Thoracic aorta (tissue), 2 donors: ENCODE measurements around the gene PPP1R12A. TPM values are rescaled to one million over a fixed set of nuclear protein-coding genes. Genes with fewer than 3 reads are reported as not detected.

Experiments used
- ATAC-seq: fragments of 150-250 bp; one replicate; pipeline ENCODE4 v1.8.0; 2017; ENCODE audit warnings: low read depth; ENCODE audit not compliant: insufficient number of reproducible peaks, low FRiP score
- DNase-seq: peaks from one replicate; pipeline ENCODE4 v3.0.0-alpha.2; 2020; ENCODE audit warnings: low spot score
- H3K27ac ChIP-seq, 2 donors: fragments of 200-600 bp; sonication (generic); 1 replicate in 1 of 2; 2 replicates in 1 of 2; pipeline ENCODE4 v1.5.1; 2016; ENCODE audit warnings: mild to moderate bottlenecking in 2 of 2, moderate library complexity in 2 of 2
- H3K27me3 ChIP-seq: fragments of 200-600 bp; sonication (generic); replicated peaks from 2 replicates; pipeline ENCODE4 v1.6.0; 2016; ENCODE audit warnings: mild to moderate bottlenecking; ENCODE audit not compliant: insufficient read depth
- H3K36me3 ChIP-seq: fragments of 200-600 bp; sonication (generic); one replicate; pipeline ENCODE4 v1.5.1; 2016
- H3K4me1 ChIP-seq, 2 donors: fragments of 200-600 bp; sonication (generic); 1 replicate in 1 of 2; 2 replicates in 1 of 2; pipeline versions ENCODE4 v1.5.1 to v1.6.0; 2016; ENCODE audit warnings: low read depth in 2 of 2, mild to moderate bottlenecking in 1 of 2; ENCODE audit not compliant: control insufficient read depth in 1 of 2
- H3K4me3 ChIP-seq: fragments of 200-600 bp; sonication (generic); 2 replicates; pipeline ENCODE4 v1.5.1; 2016; ENCODE audit warnings: mild to moderate bottlenecking
- H3K9me3 ChIP-seq: fragments of 200-600 bp; sonication (generic); 2 replicates; pipeline ENCODE4 v1.5.1; 2016
- CTCF ChIP-seq: fragments of 200-600 bp; sonication (generic); IDR thresholded peaks from one replicate; pipeline ENCODE4 v1.5.1; 2019; ENCODE audit warnings: antibody characterized with exemption
- total RNA-seq, 2 donors: library from RNA; depleted of rRNA; stranded (reverse); fragments of >200 nt; gene quantifications; one replicate each; pipeline versions ENCODE4 v1.1.0 to v1.2.3, GENCODE V29; 2016

The PPP1R12A gene
- total RNA-seq, 2 donors from 2014 or later = 151 to 199 TPM

- Histone ChIP-seq H3K4me1 (peaks cover under 1 to 23% of the 10 kb centered on the region in 2 donors), H3K9me3 (no peaks in the 10 kb centered on the region), H3K36me3 (peaks cover 7% of the 10 kb centered on the region), H3K27ac (no peak overlapping the region), H3K4me3 (no peak overlapping the region), H3K27me3 (no peaks in the 10 kb centered on the region)
- no peak for ATAC-seq
- TF ChIP-seq CTCF = no peak
- no peak for DNase-seq
Observed at GRCh38 chr12:79769860-79770485, 164.9 kb downstream of the PPP1R12A start.

- H3K9me3 ChIP-seq = no peaks in the 10 kb centered on the region
- peaks cover 0 to 23% of the 10 kb centered on the region in 2 donors for H3K4me1 ChIP-seq
- peaks cover under 1% of the 10 kb centered on the region for H3K36me3 ChIP-seq
- H3K27me3 ChIP-seq = no peaks in the 10 kb centered on the region
- TF ChIP-seq CTCF = no peak
- H3K4me3 ChIP-seq = no peak overlapping the region
- DNase-seq (no peak), ATAC-seq (no peak)
- H3K27ac ChIP-seq = no peak overlapping the region
Observed at GRCh38 chr12:79769189-79769859, 165.6 kb downstream of the PPP1R12A start.

GRCh38 chr12:79766705-79767464, 168.0 kb downstream of the PPP1R12A start:
- Histone ChIP-seq H3K4me3 (no peak overlapping the region), H3K36me3 (no peaks in the 10 kb centered on the region), H3K27me3 (no peaks in the 10 kb centered on the region), H3K9me3 (no peaks in the 10 kb centered on the region), H3K27ac (no peak overlapping the region), H3K4me1 (peaks cover 0 to 23% of the 10 kb centered on the region in 2 donors)
- no peak for TF ChIP-seq CTCF
- DNase-seq (no peak), ATAC-seq (no peak)

- DNase-seq (no peak), ATAC-seq (no peak)
- no peak overlapping the region for H3K27ac ChIP-seq
- peaks cover 0 to 23% of the 10 kb centered on the region in 2 donors for H3K4me1 ChIP-seq
- no peaks in the 10 kb centered on the region for H3K36me3 ChIP-seq
- no peak for TF ChIP-seq CTCF
- no peaks in the 10 kb centered on the region for H3K9me3 ChIP-seq
- no peak overlapping the region for H3K4me3 ChIP-seq
- no peaks in the 10 kb centered on the region for H3K27me3 ChIP-seq
Observed at GRCh38 chr12:79765157-79765556, 169.7 kb downstream of the PPP1R12A start.

- Histone ChIP-seq H3K9me3 (no peaks in the 10 kb centered on the region), H3K27me3 (no peaks in the 10 kb centered on the region), H3K4me3 (no peak overlapping the region), H3K27ac (no peak overlapping the region), H3K4me1 (peaks cover 0 to 18% of the 10 kb centered on the region in 2 donors), H3K36me3 (no peaks in the 10 kb centered on the region)
- DNase-seq (no peak), ATAC-seq (no peak)
- TF ChIP-seq CTCF = no peak
Observed at GRCh38 chr12:79764641-79765040, 170.3 kb downstream of the PPP1R12A start.
